Tibial nerve (tissue), 4 donors: ENCODE data around the gene KCNC3.

Experiments used
- EP300 ChIP-seq, 2 donors: sonication (generic); formaldehyde crosslinking; IDR thresholded peaks; one replicate each; pipeline ENCODE4 v1.6.1; 2017; ENCODE audit warnings: antibody characterized with exemption in 2 of 2, mild to moderate bottlenecking in 1 of 2
- POLR2A ChIP-seq, 2 donors: fragments of 450-650 bp; IDR thresholded peaks; one replicate each; pipeline ENCODE4 v1.6.1; 2017; ENCODE audit warnings: antibody characterized with exemption in 2 of 2, mild to moderate bottlenecking in 2 of 2, moderate library complexity in 2 of 2
- TF ChIP-seq, protein P1 (sequence below), 5 experiments: fragments of 200-600 bp in 3 of 5; fragments of 450-650 bp in 2 of 5; sonication (generic) in 3 of 5; IDR thresholded peaks; one replicate each; pipeline ENCODE4 v1.5.1; 2016 to 2019; ENCODE audit warnings: antibody characterized with exemption in 5 of 5, mild to moderate bottlenecking in 3 of 5, moderate library complexity in 2 of 5

DNA sequence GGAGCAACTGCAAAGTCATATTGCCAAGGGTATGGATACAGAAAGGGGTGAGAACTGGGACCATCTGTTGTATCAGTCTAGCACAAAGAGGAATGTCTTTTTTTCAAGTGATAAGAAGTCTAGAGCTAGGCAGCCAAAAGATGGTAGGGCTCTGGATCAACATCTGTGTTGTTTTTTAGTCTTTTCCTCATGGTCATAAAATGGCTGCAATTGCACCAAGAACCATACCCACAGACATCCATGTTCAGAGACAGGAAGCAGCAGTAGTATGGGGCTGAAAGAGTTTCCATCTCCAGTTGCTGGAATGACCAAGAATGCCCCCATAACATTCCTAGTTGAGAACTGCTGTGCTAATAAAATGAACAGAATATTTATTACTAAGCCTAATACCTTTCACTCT, 25.6 kb downstream of the KCNC3 start:
- TF ChIP-seq, protein P1, sequence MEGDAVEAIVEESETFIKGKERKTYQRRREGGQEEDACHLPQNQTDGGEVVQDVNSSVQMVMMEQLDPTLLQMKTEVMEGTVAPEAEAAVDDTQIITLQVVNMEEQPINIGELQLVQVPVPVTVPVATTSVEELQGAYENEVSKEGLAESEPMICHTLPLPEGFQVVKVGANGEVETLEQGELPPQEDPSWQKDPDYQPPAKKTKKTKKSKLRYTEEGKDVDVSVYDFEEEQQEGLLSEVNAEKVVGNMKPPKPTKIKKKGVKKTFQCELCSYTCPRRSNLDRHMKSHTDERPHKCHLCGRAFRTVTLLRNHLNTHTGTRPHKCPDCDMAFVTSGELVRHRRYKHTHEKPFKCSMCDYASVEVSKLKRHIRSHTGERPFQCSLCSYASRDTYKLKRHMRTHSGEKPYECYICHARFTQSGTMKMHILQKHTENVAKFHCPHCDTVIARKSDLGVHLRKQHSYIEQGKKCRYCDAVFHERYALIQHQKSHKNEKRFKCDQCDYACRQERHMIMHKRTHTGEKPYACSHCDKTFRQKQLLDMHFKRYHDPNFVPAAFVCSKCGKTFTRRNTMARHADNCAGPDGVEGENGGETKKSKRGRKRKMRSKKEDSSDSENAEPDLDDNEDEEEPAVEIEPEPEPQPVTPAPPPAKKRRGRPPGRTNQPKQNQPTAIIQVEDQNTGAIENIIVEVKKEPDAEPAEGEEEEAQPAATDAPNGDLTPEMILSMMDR (IDR thresholded peaks at IDR 0.05) = no peak
- TF ChIP-seq POLR2A (IDR thresholded peaks at IDR 0.05) (no peak), EP300 (IDR thresholded peaks at IDR 0.05) (no peak)
